ENCODE results near the gene TUBB6.

DNA sequence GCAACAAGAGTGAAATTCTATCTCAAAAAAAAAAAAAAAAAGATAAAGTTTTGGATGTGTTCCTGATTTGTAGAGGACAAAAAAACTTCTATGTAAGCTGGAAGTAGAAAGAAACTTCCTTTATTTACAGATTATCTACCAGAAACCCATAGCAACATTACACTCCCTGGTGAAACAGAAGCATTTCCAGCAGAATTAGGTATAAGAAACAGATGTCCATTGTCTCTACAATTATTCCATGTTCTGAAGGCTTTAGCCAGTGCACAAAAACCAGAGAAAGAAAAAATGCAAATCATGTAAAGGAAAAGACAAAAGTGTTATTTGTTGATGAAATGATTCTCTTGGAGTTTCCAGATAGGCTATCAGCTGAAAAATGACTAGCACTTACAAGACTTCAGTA is 4.9 kb downstream of the TUBB6 start:
- TF ChIP-seq, protein P1, sequence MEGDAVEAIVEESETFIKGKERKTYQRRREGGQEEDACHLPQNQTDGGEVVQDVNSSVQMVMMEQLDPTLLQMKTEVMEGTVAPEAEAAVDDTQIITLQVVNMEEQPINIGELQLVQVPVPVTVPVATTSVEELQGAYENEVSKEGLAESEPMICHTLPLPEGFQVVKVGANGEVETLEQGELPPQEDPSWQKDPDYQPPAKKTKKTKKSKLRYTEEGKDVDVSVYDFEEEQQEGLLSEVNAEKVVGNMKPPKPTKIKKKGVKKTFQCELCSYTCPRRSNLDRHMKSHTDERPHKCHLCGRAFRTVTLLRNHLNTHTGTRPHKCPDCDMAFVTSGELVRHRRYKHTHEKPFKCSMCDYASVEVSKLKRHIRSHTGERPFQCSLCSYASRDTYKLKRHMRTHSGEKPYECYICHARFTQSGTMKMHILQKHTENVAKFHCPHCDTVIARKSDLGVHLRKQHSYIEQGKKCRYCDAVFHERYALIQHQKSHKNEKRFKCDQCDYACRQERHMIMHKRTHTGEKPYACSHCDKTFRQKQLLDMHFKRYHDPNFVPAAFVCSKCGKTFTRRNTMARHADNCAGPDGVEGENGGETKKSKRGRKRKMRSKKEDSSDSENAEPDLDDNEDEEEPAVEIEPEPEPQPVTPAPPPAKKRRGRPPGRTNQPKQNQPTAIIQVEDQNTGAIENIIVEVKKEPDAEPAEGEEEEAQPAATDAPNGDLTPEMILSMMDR (conservative IDR thresholded peaks at IDR 0.05; ENCODE audit: low read depth, low read length): no peak
- TF ChIP-seq EZH2 (IDR thresholded peaks at IDR 0.05; ENCODE audit: borderline replicate concordance, low read depth, low read length, poor library complexity, severe bottlenecking): no peak

All from A673 (cell line).